GM12878 (cell line): ENCODE measurements around the gene CBX7. TPM values are rescaled to one million over a fixed set of nuclear protein-coding genes. Genes with fewer than 3 reads are reported as not detected.

Experiments
- ATAC-seq: fragments of 200-7000 bp; cut with Tn5 transposase; 3 replicates; pipeline ENCODE4 v1.9.1; 2020; ENCODE audit warnings: mild to moderate bottlenecking, moderate library complexity
- BruUV-seq: library from RNA; stranded (reverse); fragments of 400-500 nt; replicated peaks from 2 replicates; lab custom pipeline; 2021; lab: Mats Ljungman, UMichigan
- CTCF ChIA-PET: fragments of 300-600 bp; sonication (Branson Sonifier 250); formaldehyde crosslinking; extraction: SDS; loops from one replicate; lab custom pipeline; 2021; ENCODE audit warnings: inconsistent platforms; lab: Yijun Ruan, JAX
- POLR2A ChIA-PET: fragments of 350-600 bp; formaldehyde crosslinking; extraction: SDS; loops from one replicate; lab custom pipeline; 2021; ENCODE audit warnings: inconsistent platforms; lab: Charles Lee
- RAD21 ChIA-PET: fragments of 300-600 bp; sonication (Branson Sonifier 250); formaldehyde crosslinking; loops from one replicate; lab custom pipeline; 2023; ENCODE audit warnings: antibody characterized with exemption; ENCODE audit not compliant: unreplicated experiment; lab: Charles Lee
- SMC1A ChIA-PET: fragments of 300-600 bp; sonication (Branson Sonifier 250); formaldehyde crosslinking; loops from one replicate; lab custom pipeline; 2023; ENCODE audit not compliant: unreplicated experiment, uncharacterized antibody; lab: Charles Lee
- DNase-seq: peaks from one replicate; pipeline ENCODE4 v3.0.0-alpha.2; 2011; ENCODE audit warnings: low read depth, low spot score
- FAIRE-seq: peaks from 3 replicates; lab custom pipeline; 2011; peaks lifted over from hg19 to GRCh38; lab: Jason Lieb, UNC
- H2AFZ ChIP-seq: 2 replicates; pipeline ENCODE4 v1.6.0; 2011; ENCODE audit warnings: low read depth, low read length, control low read depth; ENCODE audit not compliant: control insufficient read depth
- H3K27ac ChIP-seq: 2 replicates; pipeline ENCODE4 v1.5.1; 2011; ENCODE audit warnings: control low read depth; ENCODE audit not compliant: control insufficient read depth, insufficient read depth
- H3K27me3 ChIP-seq, 2 experiments: replicated peaks in 1 of 2; 2 replicates each; pipeline versions ENCODE4 v1.6.0 to v1.6.1; 2011; ENCODE audit warnings: low read length in 1 of 2; ENCODE audit not compliant: control insufficient read depth in 2 of 2, insufficient read depth in 2 of 2
- H3K36me3 ChIP-seq, 2 experiments: 2 replicates each; pipeline ENCODE4 v1.5.1; 2011; ENCODE audit warnings: low read length in 1 of 2; ENCODE audit not compliant: control insufficient read depth in 2 of 2, insufficient read depth in 2 of 2
- H3K4me1 ChIP-seq: 2 replicates; pipeline ENCODE4 v1.6.1; 2011; ENCODE audit warnings: mild to moderate bottlenecking, low read length, moderate library complexity, mixed read lengths; ENCODE audit not compliant: control insufficient read depth, insufficient read depth
- H3K4me2 ChIP-seq: 2 replicates; pipeline ENCODE4 v1.6.0; 2011; ENCODE audit warnings: control low read depth; ENCODE audit not compliant: control insufficient read depth, insufficient read depth
- H3K4me3 ChIP-seq: fragments of 200-600 bp; sonication (generic); 2 replicates; pipeline ENCODE4 v1.5.1; 2016
- H3K79me2 ChIP-seq: 2 replicates; pipeline ENCODE4 v1.6.0; 2011; ENCODE audit warnings: low read length; ENCODE audit not compliant: control insufficient read depth, insufficient read depth
- H3K9ac ChIP-seq: 2 replicates; pipeline ENCODE4 v1.8.0; 2011; ENCODE audit warnings: low read length, control low read depth, mixed read lengths; ENCODE audit not compliant: control insufficient read depth, insufficient read depth
- H3K9me3 ChIP-seq: replicated peaks from 3 replicates; pipeline ENCODE4 v1.5.1; 2011; ENCODE audit warnings: mild to moderate bottlenecking, low read length; ENCODE audit not compliant: control insufficient read depth, insufficient read depth
- H4K20me1 ChIP-seq: 2 replicates; pipeline ENCODE4 v1.6.0; 2011; ENCODE audit not compliant: control insufficient read depth, insufficient read depth
- IKZF1 ChIP-seq: fragments of 450-650 bp; conservative IDR thresholded peaks from 2 replicates; pipeline ENCODE4 v1.6.1; 2017; ENCODE audit warnings: antibody characterized with exemption, mild to moderate bottlenecking
- NBN ChIP-seq: fragments of 450-650 bp; IDR thresholded peaks from 2 replicates; pipeline ENCODE4 v1.6.1; 2016
- NR2F1 ChIP-seq: fragments of 450-650 bp; conservative IDR thresholded peaks from 2 replicates; pipeline ENCODE4 v1.6.1; 2017; ENCODE audit warnings: mild to moderate bottlenecking
- WGBS: methylation state at CpG from one replicate; pipeline ENCODE4 v1.1.6; 2016; ENCODE audit warnings: low lambda C conversion rate; ENCODE audit not compliant: insufficient replicate concordance, insufficient coverage; ENCODE audit errors: missing lambda C conversion rate; 5-methylcytosine and 5-hydroxymethylcytosine counted together
- in situ Hi-C: fragments of 300-500 bp; cut with MboI; formaldehyde crosslinking; loops from 9 replicates; pipeline ENCODE4 v1.14.3; 2018; ENCODE audit warnings: mixed read lengths
- intact Hi-C: fragments of 100-400 bp; cut with micrococcal nuclease; formaldehyde crosslinking; loops from one replicate; pipeline ENCODE4 v1.14.2; 2022; ENCODE audit not compliant: unreplicated experiment
- polyA plus RNA-seq, 11 experiments: library from polyadenylated mRNA; depleted of rRNA in 4 of 11; unstranded in 6 of 11; stranded (reverse) in 5 of 11; fragments of >200 nt; fragmentation: Nextera tagmentation in 4 of 11; fragmentation: Illumina TruSeq in 1 of 11; extraction: Ambion mirVana in 4 of 11; extraction: Trizol in 1 of 11; gene quantifications; 1 replicate in 1 of 11; 2 replicates in 10 of 11; pipeline versions ENCODE4 v1.2.1 to v1.2.3, GENCODE V29; 2011 to 2016; ENCODE audit warnings: inconsistent platforms in 2 of 11, missing spikeins in 2 of 11, low read depth in 1 of 11
- total RNA-seq, 4 experiments: library from RNA; depleted of rRNA in 3 of 4; stranded (reverse); fragments of >200 nt in 3 of 4; fragmentation: Illumina TruSeq in 1 of 4; extraction: Trizol in 1 of 4; gene quantifications; 2 replicates each; pipeline versions ENCODE4 v1.2.1 to v1.2.3, GENCODE V29; 2013 to 2021
- TF ChIP-seq, protein P1 (sequence below): IDR thresholded peaks from 2 replicates; pipeline ENCODE4 v1.6.1; 2011; ENCODE audit warnings: borderline replicate concordance, low read depth, mild to moderate bottlenecking, moderate library complexity, mixed read lengths, low read length; ENCODE audit not compliant: insufficient read depth; ENCODE audit errors: extremely low read length

Gene CBX7
- total and polyA plus RNA-seq, 10 of the 15 experiments (the other 5 are each of a cell fraction or from before 2014, with no cell fraction given), result 0.18 to 17.2 (median 5.6) TPM

DNA sequence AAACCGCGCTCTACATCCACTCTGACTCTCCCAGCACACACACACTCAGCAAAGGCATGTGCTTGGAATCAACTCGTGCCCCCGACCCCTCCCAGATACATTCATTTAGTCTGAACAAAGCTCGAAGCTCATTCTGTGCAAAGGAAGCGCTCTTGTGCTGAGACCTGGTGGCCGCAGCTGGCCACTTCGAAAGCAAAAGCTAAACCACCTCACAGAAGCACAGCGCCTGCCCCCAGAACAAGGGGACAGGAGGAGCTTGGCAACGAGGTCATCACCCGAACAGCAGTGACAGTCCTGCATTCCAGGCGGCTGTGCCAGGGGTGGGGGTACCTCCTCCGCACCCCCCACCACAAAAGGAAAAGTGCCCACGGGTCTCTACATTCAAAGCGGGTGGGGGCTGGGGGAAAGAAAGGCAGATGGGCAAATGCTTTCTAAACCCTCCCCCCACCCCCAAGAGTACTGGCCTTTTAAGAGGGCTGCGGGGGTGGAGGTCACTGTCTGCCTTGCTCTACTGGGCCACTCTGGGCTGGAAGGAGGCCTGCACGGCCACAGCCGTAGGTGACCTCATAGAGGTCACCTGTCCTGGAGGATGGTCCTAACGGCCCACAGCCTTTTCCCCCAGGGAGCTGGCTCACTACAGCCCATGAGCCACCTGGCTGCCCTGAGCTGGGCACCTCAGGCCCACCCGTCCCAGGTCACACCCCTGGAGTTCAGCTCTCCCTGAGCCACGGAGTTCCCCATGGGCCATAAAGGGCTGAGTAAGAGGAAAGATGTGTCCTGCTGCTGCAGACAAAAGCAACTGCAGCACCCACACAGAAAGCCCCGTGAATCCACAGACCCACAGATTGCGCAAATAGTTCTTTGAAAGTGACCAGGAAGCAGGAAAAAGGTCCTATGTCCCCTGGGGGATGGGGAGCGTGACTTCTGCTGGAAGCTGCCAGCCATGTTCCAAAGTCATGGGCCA is 21.3 kb downstream of the CBX7 start:
- Histone ChIP-seq H3K27ac (no peak overlapping the region), H3K4me2 (no peak overlapping the region), H3K27me3 (no peaks in the 10 kb centered on the region), H3K9ac (no peak overlapping the region), H3K4me3 (no peak overlapping the region), H4K20me1 (no peaks in the 10 kb centered on the region), H3K79me2 (no peaks in the 10 kb centered on the region), H3K4me1 (no peaks in the 10 kb centered on the region), H3K9me3 (no peaks in the 10 kb centered on the region), H3K36me3 (no peaks in the 10 kb centered on the region; a peak in 1 of 4 replicates), H2AFZ (no peak overlapping the region)
- ChIA-PET SMC1A (no interaction called here), POLR2A (no interaction called here), CTCF (interaction anchor here (1.0 kb wide), 2 partner anchors 260 to 261 kb away, joined by 3 read pairs; no protein-coding TSS in a partner anchor), RAD21 (interaction anchor here (0.5 to 0.8 kb wide), 2 partner anchors 8 to 190 kb away, joined by 3 read pairs; no protein-coding TSS in a partner anchor)
- FAIRE-seq (no peak), ATAC-seq (peak; percentile 15; the same call in 2 of the 3 replicates), DNase-seq (no peak)
- intact Hi-C loops, result no loop called here
- in situ Hi-C loops, result no loop called here
- TF ChIP-seq, protein P1, sequence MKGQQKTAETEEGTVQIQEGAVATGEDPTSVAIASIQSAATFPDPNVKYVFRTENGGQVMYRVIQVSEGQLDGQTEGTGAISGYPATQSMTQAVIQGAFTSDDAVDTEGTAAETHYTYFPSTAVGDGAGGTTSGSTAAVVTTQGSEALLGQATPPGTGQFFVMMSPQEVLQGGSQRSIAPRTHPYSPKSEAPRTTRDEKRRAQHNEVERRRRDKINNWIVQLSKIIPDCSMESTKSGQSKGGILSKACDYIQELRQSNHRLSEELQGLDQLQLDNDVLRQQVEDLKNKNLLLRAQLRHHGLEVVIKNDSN, result no peak
- TF ChIP-seq IKZF1, result 0 out of 2 replicates have a peak, but pooled peaks have one; percentile 22
- no peak for TF ChIP-seq NBN
- TF ChIP-seq NR2F1, result 0 out of 2 replicates have a peak, but pooled peaks have one; percentile 31
- WGBS, result 59% methylated on average over 24 of the region's 24 CpGs
- BruUV-seq, result TSS peak; percentile 48
